IPS-NIHi11 (cell line): ENCODE data around the gene ACTR1A.
"Not testable (repeated sequence)": the region's sequence is repeated elsewhere in the genome, so short reads cannot be mapped to it uniquely, and the experiment has no call there.

Experiments used
- DNase-seq: peaks from one replicate; pipeline ENCODE4 v3.0.0; 2012; ENCODE audit warnings: mixed read lengths, low spot score

ACTR1A gene

DNA sequence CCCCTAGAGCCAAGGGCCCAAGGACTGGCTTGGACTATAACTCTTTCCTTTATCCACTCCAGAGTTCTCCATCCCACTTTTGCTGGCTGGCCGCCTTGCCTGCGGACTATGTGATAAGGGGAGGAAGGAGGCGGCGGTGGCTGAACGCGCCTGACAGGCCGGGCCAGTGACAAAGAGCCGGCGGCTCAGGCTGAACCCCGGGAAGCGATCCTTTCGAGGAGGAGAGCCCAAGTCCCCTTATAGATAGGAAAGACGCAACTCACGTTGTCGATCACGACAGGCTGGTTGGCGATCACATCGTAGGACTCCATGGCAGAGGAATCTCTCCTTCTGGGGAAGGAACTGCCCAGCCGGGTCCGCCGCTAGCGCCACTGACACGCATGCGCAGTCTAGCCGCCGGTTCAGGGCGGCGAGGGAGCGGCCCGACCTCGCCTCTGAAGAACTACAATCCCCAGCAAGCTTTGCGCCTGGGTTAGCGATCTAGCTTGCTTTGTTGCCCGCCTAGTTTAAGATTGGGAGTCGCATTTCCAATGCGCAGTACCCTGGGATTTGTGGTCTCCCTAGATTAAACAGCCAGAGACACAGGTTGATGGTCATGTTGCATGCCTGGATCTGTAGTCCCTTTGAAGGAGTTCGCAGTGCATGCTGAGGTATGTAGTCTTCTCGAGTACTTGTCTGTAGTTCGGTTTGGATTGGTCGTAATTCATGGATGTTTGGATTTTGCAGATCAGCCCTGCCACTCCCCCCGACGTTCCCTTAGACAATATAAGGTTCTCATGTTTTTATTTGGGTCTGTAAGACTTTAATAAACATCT lies at the start of gene ACTR1A:
TSS of gene ACTR1A (minus strand) at position 376 of the 815 bp plus-strand sequence. CDS start at position 311, 65 bp downstream.
- peak; percentile 83 for DNase-seq

DNA sequence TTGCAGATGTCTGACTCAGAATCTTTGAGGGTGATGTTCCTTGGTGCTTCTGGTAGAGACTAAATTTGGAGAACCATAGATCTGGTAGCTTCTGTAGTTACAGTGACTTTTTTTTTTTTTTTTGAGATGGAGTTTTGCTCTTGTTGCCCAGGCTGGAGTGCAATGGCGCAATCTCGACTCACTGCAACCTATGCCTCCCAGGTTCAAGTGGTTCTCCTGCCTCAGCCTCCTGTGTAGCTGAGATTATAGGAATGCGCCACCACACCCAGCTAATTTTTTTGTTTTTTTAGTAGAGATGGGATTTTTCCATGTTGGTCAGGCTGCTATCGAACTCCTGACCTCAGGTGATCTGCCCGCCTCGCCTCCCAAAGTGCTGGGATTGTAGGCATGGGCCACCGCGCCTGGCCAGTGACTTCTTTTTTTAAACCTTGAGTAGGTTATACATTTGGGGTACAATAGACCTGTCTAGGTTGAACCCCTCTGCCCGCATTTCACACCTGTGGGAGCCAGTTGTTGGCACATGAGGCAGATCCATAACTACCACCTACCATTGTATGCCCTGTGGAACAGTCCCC lies 48.2 kb upstream of the ACTR1A start:
- no peak for DNase-seq

DNA sequence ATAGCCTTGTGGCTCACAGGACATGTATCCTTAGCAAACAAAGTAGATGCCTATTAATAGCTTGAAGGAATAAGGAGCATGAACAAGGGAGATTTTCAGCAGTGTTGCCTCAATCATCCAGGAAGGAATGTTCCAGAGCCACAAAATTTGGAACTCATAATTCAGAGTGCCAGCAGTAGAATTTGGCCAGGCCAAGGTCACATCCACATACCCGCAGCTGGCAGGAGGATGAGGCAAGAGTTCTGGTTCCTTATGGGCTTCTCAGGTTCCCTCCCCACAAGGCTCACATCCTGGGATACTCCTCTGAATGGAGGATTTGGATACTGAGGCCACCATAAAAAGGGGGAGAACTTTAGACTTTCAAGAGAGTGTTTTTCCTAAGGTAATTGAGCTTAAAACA lies 47.0 kb upstream of the ACTR1A start:
- no peak for DNase-seq

DNA sequence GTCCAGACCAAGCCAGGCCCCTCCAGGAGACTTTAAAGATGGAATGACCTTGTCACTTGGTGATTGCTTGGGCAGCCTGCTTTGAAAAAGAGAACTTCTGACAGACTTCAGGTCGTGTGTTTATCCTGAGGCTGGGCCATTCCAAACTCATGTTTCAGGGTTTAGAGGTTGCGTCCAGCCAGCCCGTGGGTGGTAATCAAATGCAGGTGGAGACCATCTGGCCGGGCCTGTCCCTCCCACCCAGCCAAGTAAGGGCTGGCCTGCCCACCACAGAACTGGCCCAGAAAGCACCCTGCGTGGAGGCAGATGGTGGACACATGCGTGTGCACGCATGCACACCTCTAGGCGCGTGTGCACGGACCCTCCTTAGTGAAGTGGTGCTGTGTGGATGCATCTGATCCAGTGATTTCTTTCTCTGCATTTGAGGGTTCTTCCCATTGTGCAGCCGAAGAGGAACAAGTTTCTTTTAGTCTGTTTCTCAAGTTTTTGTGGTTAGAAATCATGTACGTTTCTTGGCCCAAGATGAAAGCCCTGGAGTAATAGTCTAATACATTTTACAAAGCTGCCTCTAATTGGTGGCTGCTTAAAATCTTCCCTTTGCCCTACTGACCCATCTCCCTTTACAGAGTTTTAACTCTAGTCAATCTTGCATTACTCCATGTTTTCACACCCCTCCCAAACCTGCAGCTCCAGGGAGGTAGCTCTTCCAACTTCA lies 44.3 kb upstream of the ACTR1A start:
- no peak for DNase-seq

DNA sequence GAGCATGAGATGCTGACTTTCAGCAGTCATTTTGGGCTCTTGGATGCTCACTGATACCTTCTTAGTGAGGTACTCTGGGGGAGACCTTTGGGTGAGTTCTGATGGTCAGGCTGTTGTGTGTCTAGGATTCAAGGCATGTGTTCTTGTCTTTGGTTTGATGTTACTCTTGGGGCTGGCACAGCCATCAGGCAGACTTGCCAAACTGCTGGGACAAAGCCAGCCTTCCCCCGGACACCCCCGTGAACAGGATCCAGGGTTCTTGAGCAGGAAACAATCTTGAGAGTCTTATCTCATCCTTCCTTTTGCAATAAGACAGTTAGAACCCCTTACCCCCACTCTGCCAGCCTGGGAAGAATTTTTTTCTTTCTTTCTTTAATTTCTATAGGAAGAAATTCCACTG lies 43.5 kb upstream of the ACTR1A start:
- no peak for DNase-seq

DNA sequence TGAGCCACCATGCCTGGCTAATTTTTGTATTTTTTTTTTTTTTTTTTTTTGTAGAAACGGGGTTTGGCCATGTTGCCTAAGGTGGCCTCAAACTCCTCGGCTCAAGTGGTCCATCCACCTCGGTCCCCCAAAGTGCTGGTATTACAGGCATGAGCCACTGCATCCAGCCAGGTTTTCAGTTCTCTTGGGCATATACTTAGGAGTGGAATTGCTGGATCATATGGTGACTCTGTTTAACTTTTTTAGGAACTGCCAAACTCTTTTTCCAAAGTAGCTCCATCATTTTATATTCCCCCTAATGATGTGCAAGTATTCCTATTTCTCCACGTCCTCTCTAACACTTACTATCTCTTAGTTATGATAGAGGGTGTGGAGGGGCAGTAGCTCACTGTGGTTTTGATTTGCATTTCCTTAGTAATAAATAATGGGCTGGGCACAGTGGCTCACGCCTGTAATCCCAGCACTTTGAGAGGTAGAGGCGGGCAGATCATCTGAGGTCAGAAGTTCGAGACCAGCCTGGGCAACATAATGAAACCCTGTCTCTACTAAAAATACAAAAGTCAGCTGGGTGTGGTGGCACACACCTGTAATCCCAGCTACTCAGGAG lies 42.9 kb upstream of the ACTR1A start:
- no peak for DNase-seq

DNA sequence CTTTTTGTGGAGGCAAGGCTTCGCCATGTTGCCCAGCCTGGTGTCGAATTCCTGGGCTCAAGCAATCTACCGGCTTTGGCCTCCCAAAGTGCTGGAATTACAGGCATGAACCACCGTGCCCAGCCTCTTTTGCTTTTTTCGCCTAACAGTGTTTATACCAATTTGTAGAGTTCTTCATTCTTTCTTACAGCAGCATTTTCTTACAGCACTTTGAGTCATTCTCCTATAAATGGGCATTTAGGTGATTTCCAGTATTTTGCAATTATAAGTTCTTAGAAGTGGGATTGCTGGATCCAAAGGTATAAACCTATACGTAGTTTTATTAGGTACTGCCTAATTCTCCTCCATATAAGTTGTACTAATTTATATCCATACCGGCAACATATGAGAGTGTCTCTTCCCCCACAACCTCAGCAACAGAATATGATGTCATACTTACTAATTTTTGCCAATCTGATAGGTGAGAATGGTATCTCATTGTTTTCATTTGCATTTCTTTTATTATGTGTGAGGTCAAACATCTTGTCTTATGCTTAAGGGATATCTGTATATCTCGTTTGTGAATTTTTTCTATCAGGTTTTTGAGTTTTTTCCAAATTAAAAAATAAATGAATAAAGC lies 40.4 kb upstream of the ACTR1A start:
- DNase-seq: no peak

DNA sequence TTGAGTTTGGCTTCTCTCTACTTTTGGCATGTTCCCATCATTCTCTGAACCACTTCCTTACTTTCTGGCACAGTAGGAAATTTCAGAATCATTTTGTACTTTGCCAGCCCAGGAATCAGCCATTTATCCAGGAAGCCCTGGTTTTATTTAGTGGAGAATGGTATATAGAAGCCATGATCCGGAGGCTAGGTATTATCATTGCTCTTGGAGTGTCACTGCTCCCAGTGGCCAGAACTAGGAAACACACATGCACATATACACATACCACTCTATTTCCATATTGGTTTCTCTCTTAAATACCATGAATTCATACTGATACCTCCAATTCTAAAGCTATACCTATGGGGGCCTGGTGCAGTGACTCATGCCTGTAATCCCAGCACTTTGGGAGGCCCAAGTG lies 37.5 kb upstream of the ACTR1A start:
- DNase-seq: peak; percentile 36

DNA sequence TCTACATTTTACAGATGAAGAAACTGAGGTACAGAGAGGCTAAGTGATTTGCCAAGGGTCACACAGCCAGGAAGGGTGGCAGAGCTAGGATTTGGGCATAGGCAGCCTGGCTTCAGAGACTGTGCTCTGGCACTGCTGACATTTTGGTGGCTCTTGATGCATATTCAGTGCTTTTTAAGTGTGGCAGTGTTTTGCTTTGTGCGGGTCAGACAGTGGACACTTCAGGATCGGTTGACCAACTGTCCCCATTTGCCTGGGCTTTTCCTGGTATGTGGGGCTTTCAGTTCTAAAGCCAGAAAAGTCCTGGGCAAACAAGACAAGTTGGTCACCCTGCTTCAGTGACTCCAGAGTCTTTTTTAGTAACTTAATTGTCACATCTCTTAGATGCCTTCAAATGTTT lies 36.3 kb upstream of the ACTR1A start:
- DNase-seq: no peak

DNA sequence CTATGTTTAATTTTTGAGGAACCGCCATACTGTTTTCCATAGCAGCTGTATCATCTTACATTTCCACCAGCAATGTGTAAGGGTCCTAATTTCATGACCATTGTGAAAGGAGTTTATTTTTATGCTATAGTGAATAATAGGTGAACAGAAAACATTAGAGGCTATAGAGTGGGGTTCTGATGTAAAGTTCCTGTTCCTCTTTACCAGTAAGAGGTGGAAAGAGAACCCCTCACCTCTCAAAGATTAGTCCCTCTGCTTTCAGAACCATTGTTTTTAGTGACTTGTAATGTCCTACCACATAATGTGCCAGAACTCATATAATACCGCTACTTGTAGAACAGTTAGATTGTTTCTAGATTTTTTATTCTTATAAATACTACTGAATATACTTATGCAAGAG lies 35.4 kb upstream of the ACTR1A start:
- DNase-seq: no peak

DNA sequence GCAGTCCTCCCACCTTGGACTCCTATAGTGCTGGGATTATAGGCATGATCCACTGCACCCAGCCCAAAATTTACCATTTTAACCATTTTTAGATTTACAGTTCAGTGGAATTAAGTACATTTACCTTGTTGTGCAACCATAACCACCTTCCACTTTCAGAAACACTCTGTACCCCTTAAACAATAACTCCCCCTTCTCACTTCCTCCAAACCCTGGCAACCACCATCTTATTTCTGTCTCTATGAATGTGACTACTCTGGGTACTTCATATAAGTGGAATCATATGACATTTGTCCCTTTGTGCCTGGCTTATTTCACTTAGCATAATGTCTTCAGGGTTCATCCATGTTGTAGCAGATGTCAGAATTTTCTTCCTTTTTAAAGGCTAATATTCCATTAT lies 34.9 kb upstream of the ACTR1A start:
- no peak for DNase-seq

DNA sequence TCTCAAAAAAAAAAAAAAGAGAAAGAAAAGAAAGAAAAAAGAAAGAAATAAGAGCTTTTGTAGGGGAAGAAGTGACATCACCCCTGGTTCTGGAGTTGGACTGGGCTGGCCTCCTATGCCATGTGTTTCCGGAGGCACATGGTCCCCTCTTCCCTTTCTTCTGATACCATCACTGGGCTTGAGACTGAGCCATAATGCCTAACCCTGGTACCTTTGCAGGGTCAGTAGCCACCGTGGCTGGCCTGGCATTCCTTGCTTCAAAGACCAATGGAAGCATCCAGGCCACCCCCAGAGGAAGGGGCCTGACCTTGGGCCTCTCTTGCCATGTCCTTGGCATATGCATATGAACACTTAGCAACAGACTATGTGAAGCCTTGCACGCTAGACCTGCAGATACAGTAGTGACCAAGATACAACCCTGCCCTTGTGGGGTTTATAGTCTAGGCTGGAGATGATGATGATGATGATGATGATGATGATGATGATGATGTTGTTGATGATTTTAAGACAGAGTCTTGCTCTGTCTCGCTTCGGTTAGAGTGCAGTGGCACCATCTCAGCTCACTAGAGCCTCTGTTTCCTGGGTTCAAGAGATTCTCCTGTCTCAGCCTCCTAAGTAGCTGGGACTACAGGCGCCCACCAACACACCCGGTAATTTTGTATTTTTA lies 33.1 kb upstream of the ACTR1A start:
- no peak for DNase-seq

DNA sequence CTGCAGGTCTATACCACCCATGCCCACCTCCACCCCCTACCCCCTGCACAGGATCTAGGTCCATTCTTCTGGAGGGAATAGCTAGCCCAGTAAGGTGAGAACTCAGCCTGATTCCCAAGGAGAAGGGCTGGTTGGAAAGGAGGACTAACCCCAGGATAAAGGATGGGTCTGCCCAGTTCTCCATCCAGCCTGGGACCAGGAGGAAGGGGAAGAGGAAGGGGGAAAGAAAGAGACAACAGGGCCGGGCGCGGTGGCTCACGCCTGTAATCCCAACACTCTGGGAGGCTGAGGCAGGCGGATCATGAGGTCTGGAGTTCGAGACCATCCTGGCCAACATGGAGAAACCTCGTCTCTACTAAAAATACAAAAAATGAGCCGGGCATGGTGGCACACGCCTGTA lies 32.5 kb upstream of the ACTR1A start:
- not testable (repeated sequence) for DNase-seq

DNA sequence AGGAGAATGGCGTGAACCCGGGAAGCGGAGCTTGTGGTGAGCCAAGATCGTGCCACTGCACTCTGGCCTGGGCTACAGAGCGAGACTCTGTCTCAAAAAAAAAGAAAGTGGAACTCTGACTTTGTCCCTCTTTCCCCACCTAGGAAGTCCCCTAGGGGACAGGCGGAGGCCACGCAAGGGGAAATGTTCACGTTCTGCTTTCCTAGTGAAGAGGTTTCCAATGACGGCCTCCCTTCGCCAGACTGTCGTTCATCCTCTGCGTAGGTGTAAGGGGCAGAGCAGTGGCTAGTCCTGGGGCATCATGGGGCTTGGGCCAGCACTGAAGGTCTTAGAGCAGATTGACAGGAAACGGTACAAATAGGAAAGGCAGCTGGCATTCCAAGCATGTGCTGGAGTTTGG lies 31.8 kb upstream of the ACTR1A start:
- no peak for DNase-seq

DNA sequence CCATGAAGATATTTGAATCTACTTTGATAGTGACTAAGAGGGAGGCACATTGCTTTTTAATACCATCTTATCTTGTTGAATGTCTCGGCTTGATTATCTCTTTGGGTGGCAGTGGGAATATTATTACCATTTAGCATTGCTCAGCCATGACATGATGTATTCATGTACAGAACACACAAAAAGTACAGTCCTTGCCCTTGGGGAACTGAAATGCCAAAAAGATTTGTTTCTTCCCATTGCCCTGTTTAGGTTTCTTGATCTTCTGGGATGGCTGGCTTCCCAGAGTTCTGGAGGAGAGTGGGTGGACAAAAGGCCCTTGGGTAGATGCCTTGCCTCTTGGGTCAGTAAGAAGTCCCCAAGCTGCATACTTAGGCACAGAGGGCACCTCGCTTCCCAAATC lies 25.0 kb upstream of the ACTR1A start:
- no peak for DNase-seq

DNA sequence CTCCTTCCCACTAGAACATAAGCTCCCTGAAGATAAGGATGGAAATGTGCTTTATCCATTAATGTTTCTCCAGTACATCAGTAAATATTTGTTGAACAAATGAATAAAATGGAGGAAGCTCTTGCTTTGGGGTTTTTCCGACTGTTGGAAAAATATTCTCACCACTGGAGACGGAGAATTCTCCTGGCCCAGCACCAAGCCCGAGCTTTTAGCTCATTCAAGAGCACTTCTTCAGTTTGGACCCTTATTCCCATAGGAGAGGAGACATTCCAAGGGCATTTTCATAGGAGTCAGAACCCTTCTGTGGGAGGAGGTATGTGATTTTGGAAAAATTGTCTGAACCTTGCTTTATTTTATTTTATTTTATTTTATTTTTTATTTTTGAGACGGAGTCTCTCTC lies 22.2 kb upstream of the ACTR1A start:
- DNase-seq: no peak

DNA sequence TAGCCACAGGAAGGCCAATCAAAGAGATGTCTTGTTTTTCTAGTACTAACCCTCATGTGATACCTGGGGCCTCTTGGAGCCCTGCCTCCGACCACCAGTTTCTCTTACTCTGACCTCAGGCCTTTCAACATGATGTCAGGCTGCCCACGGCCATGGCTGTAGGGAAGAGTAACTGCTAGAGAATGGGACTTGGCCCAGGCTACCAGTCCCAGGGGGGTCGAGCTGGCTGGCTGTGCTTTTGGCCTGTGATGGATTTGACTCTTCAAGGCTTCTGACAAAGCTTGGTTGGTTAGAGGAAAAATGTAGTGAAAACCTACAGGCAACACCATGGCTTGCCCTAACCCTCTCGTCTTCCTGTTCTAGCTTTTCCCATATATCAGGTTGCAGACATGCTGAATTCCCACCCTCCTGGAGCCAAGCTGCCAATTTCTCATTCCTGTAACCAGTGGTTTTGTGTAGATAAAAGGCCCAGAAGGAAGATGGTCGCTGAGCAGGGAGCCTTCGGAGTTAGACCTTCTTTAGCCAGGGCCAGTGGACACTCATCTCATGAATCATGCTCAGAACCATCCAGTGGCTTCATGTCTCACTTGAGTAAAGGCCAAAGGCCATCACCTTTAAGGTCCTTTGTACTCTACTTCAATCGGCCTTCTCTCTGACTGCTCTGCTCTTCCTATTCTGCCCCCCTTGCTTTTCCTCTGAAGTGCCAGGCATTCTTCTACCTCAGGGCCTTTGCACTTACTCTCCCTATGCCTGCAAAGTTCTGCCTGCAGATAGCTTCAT lies 20.9 kb upstream of the ACTR1A start:
- no peak for DNase-seq

DNA sequence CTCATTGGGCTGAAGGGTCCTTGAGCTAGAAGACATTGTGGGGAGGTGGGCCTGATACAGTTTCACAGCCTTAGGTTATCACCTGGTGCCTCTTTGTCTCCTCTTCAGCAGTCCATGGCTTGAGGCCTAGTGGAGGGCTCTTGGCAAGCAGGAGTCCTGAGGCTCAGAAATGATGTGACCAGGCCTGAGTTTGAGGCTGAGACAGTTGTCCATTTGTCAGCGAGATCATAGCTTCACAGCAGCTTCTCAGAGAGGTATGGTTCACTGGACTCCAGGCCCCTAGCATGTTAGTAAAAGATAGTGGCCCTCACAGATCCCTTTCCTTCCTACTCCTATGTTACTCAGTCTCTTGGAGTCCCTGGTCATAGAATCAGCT lies 20.4 kb upstream of the ACTR1A start:
- no peak for DNase-seq

DNA sequence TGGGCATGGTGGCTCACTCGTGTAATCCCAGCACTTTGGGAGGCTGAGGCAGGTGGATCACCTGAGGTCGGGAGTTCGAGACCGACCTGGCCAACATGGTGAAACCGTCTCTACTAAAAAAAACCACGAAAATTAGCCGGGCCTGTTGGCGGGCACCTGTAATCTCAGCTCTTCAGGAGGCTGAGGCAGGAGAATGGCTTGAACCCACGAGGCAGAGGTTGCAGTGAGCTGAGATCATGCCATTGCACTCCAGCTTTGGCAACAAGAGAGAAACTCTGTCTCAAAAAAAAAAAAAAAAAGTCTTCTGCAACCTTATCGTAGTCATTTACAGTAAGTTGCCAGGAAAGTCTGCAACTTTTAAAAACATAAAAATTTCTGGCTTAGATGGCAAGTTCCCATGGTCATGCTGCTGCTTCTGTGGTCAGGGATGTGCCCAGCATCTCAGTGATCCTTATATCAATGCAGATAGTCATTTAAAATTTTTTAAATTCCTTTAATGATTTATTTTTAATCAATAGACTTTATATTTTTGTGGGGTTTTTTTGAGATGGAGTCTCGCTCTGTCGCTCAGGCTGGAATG lies 16.8 kb upstream of the ACTR1A start:
- DNase-seq: no peak

DNA sequence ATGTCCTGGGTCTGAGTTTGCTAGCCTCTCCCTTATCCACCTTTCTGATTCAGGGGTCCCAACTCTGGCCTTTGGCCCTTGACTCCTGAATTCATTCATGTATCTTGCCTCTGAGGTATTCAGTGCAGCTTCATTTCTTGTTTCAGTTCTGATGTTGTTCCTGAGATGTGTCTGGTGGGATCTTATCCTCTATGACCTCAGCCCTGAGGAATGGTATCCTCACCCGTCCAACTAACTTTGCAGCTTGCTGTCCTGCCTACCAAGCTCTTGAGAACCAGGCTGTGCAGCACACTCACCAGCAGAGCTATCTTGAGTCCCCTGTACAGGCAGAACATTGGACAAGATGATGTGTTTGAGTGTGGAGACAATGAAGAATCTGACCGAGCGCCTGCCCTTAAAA lies 15.0 kb upstream of the ACTR1A start:
- no peak for DNase-seq

DNA sequence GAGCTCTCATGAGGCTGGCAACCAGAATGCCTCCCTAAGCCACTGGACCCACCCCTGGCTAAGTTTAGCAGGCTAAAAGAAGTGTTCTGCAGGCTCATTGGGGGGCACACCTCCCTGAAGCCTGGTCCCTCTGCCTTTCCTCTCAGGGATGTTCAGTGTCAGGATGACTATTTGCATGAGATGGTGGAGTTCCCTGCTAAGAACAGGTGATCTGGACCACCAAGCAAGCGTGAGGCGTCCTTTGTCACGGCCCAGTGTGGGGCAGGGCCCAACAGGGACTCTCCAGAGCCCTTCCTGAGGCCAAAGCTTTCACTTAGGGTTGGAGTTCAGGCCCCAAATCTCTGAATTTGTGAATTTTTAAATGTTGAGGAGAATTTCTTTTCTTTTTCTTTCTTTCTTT lies 13.2 kb upstream of the ACTR1A start:
- no peak for DNase-seq
